GM19324 (cell line): ENCODE measurements around the gene PDGFB.

ENCODE experiments used
- ATAC-seq: cut with Tn5 transposase; IDR thresholded peaks from one replicate; pipeline ENCODE4 v1.9.1; 2021; ENCODE audit warnings: mild to moderate bottlenecking, moderate library complexity; ENCODE audit not compliant: unreplicated experiment, low FRiP score

Gene PDGFB

DNA sequence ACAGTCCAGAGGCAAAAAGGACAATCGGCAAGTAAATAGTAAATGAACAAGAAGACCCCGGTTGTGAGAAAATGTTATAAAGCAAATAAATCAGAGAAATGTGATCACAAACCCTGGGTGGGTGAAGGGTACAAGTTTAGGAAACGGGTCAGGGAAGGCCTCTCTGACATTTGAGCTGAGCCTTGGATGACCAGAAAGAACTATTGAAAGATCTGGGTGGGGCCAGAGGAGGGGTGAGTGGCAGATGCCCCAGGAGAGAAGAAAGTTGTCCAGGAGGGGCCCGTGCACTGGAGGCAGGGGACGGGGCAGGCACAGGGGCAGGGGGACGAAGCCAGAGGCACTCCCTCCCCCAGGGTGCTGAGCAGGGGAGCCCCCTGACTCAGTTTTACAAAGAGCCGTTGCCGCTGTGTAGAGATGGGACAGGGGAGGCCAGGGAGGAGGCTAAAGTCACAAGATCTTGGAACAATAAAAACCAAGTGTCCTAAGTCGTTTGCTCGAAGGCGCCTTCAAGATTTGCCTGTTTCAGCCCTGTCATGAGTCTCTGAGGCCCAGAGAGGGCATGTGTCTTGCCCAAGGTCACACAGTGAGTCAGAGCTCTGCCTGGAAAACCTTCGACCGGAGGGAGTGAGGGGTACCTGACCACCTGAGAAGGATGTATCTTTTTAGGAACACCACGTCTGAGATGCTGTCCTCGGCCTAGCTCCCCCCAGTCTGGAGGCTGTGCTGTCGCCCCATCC is 10.8 kb upstream of the PDGFB start:
- no peak for ATAC-seq

DNA sequence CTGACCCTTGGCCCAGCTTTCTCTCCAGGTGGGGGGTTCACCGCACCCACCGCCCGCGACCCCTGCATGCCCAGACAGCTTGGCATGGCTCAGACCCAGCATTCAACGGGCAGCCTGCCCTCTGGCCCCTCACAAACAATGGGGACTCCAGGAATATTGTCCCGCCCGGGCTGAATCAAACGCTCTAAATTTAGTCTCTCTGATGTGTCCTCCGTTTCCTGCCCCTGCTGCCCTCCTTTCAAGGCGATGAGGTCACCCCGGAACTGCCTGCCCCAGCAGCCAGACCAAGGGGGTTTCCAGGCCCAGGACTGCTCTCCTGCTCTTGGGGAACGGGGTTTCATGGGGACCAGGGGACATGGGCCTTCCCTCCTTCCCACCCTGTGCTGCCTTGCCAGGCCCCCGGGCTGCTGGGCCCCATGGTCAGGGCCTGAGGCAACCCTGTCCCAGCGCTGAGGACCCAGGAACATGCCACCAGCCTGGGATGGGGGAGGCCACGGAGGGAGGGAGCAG is 10.1 kb upstream of the PDGFB start:
- no peak for ATAC-seq

DNA sequence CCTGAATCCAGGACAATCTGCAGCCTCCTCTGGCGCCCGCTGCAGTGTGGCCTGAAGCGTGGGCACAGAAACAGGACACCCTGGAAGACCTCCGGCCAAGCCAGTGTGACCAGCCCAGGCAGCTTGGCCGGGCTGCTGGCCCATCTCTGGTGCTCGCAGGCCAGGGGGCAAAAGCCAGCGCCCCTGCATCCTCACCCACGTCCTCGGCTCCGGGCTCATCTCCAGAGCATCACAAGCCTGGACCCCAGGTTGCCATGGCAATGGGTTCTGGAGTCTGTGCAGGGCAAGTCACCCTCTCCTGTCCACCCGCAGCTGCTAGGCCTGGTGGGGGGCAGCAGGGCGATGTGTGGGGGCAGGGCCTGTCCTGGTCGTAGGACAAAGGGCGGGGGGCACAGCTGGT is 9.3 kb upstream of the PDGFB start:
- ATAC-seq, result no peak

DNA sequence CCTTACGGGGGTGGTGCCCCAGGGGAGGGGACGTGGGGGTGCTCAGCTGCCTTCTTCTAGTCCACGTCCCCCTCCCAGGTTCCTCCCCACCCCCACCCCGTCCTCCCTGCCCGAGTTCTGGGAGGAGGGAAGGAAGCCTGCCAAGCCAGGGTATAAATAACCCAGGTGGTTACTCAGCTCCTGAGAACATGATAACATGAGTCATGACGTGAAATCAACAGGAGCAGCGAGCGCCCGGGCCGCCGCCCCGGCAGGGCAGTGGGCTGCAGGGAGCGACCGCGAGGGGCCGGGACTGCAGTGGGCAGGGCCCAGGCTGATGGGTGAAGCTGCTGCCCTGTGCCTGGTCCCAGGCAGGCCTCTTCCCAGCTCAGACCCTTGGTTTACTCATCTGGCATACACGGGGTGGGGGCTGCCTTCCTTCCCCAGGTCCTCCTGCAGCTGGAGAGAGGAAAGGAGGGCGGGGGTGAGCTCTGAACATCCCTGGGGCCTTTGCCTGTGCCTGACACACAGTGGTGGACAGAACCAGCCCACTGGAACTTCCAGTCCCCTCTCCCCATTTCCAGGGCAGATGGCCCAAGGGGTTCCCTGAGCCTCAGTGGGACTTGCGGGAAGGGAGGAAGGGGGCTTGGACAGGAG is 8.8 kb upstream of the PDGFB start:
- ATAC-seq, result no peak

DNA sequence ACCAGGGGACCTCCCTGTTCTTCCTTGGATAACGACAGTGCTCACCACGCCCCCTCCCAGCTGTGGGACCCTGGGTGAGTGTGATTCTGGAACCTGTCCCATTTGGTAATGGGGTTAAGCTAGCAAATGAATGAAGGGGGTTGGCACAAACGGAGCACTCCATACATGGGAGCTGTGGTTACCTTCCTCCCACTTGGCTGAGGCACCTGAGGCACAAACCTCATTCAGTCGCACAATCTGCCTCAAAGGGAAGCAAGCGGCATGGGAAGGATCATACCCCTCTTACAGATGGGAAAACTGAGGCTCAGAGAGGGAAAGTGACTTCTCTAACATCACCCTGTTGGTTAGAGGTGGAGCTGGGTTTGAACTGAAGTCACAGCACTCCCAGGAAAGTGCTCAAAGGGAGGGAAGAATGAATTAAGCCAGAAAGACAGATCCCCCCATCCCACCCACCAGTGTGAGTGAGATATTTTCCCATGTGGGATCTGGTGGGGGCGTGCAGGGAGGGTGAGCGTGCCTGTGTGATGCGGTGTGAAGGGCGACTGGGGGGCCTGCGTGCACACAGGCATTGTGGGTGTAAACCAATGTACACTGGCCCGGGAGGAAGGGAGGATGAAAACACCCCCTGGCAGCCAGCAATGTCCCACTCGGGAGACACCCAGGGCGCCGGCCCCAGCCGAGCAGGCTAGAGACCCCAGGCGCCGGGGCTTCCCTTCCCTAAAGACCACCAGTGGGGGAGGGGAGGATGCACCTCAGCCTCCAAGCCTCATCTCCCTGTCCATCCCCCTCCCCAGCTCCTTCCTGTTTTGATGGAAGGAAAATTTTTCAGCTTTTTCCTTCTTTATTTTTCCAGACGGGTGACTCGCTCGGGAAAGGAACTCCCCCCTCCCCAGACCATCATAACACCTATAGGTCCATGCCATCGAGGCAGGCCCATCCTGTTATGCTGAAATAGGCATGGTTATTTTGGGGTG is 8.0 kb upstream of the PDGFB start:
- ATAC-seq, result no peak

DNA sequence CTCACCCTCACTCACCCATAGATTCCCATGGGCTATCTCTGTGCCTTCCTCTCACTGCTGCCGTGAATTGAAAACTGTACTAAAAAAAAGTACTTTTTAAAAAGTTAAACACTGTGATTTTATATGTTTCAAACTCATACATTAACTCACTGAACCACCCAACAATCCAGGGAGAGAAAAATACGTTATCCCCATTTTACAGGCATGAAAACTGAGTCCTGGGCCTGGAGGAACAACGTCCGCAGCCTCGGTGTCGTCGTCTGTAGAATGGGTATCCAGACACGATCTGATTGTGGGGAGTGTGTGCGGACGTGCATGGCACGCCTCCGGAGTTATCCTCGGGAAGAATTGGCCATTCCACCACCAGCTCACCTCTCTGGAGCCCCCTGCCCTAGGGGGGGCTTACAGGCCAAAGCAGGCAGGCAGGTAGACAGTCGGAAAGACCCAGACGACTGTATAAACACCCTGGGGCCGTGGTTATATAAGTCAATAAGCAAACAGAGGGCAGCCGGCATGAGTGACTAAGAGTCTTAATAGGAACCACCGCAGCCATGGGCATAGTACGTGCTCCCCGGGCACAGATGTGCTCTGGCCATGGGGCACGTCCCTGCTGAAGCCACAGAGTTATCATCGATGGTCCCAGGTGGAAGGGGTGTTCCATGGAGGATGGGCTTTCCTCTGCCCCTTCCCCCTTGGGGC is 7.1 kb upstream of the PDGFB start:
- no peak for ATAC-seq

DNA sequence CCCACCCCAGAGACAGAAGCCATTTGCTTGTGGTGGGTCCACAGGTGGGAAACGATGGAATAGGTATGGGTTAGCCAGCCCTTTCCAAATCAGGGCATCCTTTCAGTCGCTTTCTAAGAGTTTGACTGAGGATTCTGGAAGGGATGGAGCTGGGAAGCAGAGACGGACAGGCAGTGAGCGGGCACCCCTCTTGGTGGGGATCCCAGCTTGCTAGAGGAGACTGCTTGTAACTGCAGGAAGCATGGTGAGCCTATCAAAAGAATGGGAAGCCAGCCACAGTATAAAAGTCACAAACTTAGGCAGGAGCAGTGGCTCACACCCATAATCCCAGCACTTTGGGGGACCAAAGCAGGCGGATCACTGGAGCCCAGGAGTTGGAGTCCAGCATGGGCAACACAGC is 6.1 kb upstream of the PDGFB start:
- ATAC-seq, result no peak

DNA sequence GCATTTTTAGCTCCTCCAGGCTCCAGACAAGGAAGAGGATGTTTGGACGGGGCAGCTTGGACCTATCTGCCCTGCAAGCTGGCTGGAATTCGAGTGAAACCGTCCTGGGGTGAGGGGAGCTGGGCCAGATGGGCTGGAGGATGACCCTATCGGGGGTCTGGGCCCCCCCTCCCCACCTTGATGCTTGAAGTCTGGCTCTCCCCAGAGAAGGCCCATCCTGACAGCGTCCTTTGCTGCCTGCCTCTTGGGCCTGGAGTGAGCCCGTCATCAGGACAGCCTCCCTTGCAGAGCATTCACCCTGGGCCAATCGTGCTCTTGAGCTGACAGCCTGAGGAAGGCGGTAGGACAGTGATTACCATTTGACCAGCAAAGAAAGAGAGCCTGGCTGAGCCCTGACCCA is 5.3 kb upstream of the PDGFB start:
- no peak for ATAC-seq

DNA sequence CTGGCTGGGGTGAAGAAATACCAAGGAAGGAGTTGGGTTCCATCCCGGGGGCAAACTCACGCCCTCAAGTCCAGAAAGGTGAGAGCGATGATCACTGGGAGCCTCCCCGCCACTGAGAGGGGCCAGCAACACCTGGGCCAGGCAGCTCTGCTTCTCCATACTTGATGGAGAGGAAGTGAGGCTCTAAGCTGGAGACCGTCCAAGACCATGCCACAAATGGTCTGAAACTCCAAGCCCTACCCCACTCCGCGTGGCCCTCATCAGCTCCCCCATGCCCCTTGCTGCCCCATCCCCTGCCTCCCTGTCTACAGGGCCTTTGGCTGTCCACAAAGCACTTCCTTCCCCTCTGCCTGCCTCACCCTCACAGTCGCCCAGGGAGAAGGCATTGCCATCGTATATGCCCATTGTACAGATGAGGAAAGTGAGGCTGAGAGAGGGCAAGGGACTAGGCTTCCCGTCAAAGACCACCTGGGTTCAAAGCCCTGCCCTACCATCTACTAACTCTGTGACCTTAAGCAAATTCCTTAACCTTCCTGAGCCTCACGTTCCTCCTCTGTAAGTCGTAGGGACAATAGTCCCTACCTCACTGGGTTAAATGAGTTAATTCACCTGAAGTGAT is 4.4 kb upstream of the PDGFB start:
- ATAC-seq, result no peak

DNA sequence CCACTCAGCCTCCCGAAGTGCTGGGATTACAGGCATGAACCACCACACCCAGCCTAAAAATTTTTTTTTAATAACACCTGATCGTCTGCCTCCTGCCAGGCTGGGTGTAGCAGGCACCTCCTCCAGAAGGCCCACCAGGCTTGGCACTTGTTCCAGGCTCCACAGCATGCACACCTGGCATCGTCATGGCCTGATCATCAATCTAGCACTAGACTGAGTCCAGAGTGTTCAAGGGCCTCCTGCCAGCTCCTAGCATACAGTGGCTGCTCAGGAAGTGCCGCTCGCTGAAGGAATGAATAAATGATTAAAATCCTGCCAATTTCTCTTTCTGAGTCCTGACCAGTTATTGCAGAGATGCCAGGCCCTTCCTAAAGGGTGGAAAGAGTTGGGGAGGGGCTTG is 3.5 kb upstream of the PDGFB start:
- no peak for ATAC-seq

DNA sequence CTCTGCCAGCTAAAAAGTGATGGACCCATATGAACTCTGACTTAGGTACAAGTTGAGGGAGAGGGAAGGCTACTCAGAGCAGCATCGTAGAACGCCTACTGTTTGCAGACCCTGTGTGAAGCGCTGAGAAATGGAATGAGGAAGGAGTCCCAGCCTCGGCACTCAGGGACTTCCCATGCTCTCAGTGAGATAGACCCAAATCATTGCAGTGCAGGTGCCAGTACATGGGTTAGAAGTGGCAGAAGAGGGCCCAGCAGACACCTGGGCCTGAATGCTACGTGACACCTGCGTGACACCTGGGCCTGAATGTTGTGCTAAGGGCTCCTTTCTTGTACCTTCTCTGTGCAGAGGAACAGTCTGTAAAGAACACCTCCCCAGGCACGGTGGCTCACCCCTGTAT is 2.6 kb upstream of the PDGFB start:
- ATAC-seq, result no peak

DNA sequence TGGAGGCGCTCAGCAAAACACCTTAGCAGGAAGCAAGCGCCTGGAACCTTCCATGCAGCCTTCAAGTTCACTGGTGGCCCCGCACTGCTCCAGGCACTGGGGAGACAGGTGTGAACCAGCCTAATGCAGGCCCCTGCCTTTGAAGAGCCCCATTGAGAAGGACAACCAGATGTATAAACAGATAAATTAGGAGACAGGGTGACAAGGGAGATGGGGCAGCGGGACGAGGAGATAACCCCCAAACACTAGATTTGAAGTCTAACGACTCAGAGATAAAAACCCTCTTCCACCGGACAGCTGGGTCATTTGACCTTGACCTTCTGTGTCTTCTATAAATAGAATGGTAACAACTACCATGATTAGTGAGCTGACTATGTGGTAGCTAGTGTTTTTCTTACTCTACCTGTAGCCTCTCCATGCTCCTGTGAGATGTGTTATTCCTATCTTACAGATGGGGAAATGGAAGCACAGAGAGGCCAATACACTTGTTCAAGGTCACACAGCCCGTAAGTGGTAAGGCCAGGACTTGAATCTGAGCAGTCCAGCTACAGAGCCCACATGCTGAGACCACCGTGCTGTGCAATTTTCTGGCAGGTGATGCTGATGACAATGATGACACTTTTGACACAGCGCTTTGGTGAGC is 2.0 kb upstream of the PDGFB start:
- no peak for ATAC-seq

DNA sequence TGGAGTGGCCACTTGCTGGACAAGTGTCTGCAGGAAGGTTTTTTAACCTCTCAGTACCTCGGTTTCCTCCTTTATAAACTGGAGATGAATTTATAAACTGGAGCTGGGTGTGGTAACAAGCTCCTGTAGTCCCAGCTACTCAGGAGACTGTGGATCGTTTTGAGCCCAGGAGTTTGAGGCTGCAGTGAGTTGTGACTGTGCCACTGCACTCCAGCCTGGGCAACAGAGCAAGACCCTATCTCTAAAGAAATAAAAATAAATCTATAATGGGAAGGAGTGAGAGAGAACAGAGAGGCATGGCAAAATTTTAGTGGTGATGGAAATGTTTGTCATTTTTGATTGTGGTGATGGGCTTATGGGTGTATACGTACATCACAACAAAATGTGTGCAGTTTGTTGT is 1.4 kb upstream of the PDGFB start:
- ATAC-seq, result no peak

DNA sequence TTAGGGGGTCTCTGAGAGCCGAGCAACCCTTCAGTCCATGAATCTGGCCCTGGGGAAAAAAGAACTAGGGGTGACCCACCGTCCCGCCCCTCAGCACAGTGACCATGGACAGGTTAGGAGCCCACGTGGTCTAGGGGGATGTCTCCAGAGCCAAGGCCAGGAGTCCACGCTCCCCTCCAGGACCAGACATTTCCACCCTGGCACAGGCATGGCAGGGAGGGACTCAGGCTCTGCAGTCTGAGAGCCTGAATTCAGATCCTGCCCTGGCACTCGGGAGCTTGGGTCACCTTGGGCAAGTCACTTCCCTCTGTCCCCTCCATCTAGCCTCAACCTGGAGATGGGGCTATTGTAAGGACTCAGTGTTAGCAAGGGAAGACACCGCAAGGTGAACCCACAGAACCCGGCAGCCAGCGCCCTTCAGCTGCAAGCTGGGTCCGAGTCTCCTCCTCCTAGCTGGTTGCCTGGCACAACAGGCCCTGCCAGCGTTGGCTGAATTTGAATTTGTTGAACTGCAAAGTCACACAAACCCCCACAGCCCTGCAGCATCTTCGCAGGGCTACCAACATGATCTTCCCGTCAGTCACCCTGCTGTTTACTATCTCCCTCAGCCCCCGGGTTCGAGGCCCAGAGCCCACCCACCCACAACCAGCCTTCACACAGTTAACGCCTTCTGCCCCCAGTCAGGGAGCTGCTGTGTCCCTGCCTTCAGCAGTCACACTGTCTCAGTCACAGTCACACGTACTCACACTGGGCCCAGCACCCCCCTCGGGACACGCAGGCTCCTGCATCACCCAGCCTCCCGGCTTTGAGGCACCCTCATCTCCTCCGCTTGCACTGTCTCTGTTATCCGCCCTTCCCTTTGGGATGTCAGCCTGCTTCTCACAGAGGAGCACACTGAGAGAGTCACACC is 603 bp upstream of the PDGFB start:
- ATAC-seq, result no peak

DNA sequence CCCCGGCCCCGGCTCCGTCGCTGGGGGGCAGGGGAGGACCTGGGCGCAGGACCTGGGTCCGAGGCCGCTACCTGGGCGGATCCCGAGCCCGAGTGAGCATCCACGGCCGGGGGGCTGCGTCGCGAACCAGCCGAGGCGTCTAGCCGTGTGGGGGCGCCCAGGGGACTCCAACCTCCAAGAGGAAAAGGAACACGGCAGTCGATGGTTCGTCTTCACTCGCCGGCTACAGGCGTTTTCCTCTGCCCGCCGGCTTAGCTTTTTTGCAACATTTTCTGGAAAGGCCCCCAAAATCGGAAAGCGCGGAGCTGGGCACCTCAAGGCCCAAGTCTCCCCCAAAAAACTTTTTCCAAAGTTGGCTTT is 666 bp downstream of the PDGFB start:
- ATAC-seq, result no peak

DNA sequence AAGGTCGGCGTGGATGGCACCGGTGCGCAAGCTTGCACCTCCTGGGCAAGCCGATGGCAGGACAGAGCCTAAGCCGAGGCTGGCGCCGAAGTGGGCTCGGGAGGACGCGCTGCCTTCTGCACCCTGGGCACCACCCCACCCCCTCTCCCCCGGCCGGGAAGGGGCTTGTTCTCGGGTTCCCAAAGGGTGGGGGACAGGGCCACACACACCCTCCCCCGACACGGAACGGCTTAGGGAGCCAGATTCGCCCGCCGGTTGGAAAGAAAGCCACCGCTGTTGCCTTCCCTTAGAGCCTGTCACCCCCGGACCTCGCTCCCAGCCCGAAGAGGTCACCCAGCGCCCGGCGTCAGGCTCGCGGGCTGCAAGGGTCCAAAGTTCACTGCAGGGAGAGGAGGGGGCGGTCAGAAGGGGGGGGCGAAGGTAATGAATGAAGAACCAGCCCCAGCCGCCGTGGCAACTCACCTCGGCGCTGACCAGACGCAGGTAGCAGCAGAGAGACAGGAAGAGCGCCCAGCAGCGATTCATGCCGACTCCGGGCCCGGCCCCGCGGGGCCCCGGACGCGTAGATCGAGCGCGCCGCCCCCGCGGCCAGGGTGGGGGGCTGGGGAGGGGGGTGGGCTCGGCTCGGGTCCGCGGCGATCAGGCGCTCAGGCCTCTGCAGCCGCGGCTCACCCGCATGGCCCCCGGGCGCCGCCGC is 1.2 kb downstream of the PDGFB start:
- ATAC-seq, result no peak

DNA sequence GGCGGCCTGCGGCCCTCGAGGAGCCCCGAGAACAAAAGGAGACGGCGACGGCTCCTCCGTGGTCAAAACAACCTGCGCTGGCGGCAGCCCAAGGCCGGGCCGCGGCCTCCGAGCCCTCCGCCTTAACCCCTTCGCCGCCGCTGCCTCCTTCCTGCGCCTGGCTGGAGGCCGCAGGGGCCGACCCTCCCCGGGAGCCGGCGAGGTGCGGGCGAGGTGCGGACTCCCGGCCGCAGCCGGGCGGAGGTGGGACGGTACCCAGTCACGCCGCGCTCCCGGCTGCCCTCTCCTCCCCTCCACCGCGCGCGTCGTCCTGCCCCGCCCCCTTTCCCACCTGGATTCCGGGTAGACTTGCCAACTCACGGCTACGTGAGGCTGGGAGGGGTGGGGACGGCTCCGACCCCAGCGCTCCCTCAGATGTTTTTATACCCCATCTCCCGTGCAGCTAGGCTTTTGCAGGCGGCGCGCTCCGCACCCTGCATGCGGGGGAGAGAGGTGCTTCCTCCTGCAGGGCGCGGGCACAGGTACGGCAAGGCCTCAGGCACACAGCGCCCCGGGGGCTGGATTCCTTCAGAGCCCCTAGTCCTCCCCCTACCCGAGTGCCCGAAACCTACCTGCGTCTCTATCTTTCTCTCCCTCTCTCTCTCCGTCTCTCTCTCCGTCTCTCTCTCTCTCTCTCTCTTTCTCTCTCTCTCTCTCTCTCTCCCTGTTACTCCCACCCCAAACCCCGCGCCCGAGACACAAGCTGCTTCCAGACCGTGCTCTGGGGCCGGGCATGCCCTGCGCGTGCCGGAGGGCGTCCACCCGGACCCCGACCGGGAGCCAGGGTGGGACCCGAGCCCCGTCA is 2.0 kb downstream of the PDGFB start:
- ATAC-seq, result no peak
